Tibial artery (tissue), 4 donors: ENCODE measurements around the gene EPHA2.

Experiments
- DNase-seq, 2 donors: peaks; one replicate each; pipeline ENCODE4 v3.0.0-alpha.2; 2019
- H3K27ac ChIP-seq, 2 donors: fragments of 200-600 bp; sonication (generic) in 1 of 2; 1 replicate in 1 of 2; 2 replicates in 1 of 2; pipeline ENCODE4 v1.5.1; 2018 to 2019; ENCODE audit warnings: mild to moderate bottlenecking in 1 of 2
- H3K27me3 ChIP-seq, 2 donors: fragments of 200-600 bp; sonication (generic) in 1 of 2; one replicate each; pipeline versions ENCODE4 v1.5.1 to v1.6.0; 2016 to 2019
- H3K36me3 ChIP-seq, 3 donors: fragments of 200-600 bp; sonication (generic) in 2 of 3; one replicate each; pipeline ENCODE4 v1.5.1; 2016 to 2019; ENCODE audit warnings: mild to moderate bottlenecking in 2 of 3
- H3K4me1 ChIP-seq, 4 donors: fragments of 200-600 bp; sonication (generic) in 2 of 4; 1 replicate in 3 of 4; 2 replicates in 1 of 4; pipeline ENCODE4 v1.5.1; 2016 to 2019
- H3K4me3 ChIP-seq, 2 donors: fragments of 200-600 bp; sonication (generic) in 1 of 2; 1 replicate in 1 of 2; 2 replicates in 1 of 2; pipeline ENCODE4 v1.5.1; 2018 to 2019; ENCODE audit warnings: mild to moderate bottlenecking in 2 of 2
- H3K9me3 ChIP-seq, 3 donors: fragments of 200-600 bp; sonication (generic) in 1 of 3; one replicate each; pipeline ENCODE4 v1.5.1; 2016 to 2019
- CTCF ChIP-seq, 2 experiments: fragments of 200-600 bp in 1 of 2; fragments of 450-650 bp in 1 of 2; IDR thresholded peaks; one replicate each; pipeline ENCODE4 v1.5.1; 2017 to 2019; ENCODE audit warnings: antibody characterized with exemption in 2 of 2, mild to moderate bottlenecking in 1 of 2, moderate library complexity in 1 of 2
- intact Hi-C: fragments of 100-400 bp; cut with DNase I; formaldehyde crosslinking; loops from one replicate; pipeline ENCODE4 v1.15.0; 2023; ENCODE audit warnings: low total_unique reads

EPHA2 gene

GRCh38 chr1:16127676-16128337, 28.1 kb downstream of the EPHA2 start:
- intact Hi-C loops, result no loop called here
- Histone ChIP-seq H3K27me3 (no peaks in the 10 kb centered on the region), H3K36me3 (peaks cover 17 to 88% (median 56%) of the 10 kb centered on the region in 3 donors), H3K4me1 (peaks cover 0 to 21% (median 14%) of the 10 kb centered on the region in 4 donors), H3K9me3 (no peaks in the 10 kb centered on the region), H3K27ac (peak overlapping the region; percentile 11 to 48), H3K4me3 (no peak overlapping the region)
- no peak for DNase-seq
- no peak for TF ChIP-seq CTCF (IDR thresholded peaks at IDR 0.05)

- Histone ChIP-seq H3K27ac (peak overlapping the region; percentile 11 to 48), H3K36me3 (peaks cover 11 to 79% (median 48%) of the 10 kb centered on the region in 3 donors), H3K27me3 (no peaks in the 10 kb centered on the region), H3K4me3 (no peak overlapping the region), H3K4me1 (peaks cover 0 to 21% (median 14%) of the 10 kb centered on the region in 4 donors), H3K9me3 (no peaks in the 10 kb centered on the region)
- intact Hi-C loops, result no loop called here
- no peak for DNase-seq
- TF ChIP-seq CTCF (IDR thresholded peaks at IDR 0.05), result no peak
These were observed 28.9 kb downstream of the EPHA2 start for GRCh38 chr1:16126743-16127515.

- H3K4me3 ChIP-seq, result no peak overlapping the region
- H3K4me1 ChIP-seq, result peaks cover 0 to 21% (median 14%) of the 10 kb centered on the region in 4 donors
- intact Hi-C loops, result no loop called here
- H3K9me3 ChIP-seq, result no peaks in the 10 kb centered on the region
- TF ChIP-seq CTCF (IDR thresholded peaks at IDR 0.05), result no peak
- no peak for DNase-seq
- no peaks in the 10 kb centered on the region for H3K27me3 ChIP-seq
- H3K27ac ChIP-seq, result no peak overlapping the region
- peaks cover 3 to 71% (median 40%) of the 10 kb centered on the region in 3 donors for H3K36me3 ChIP-seq
These were observed 29.7 kb downstream of the EPHA2 start for GRCh38 chr1:16126160-16126559.

- H3K36me3 ChIP-seq, result peaks cover 3 to 65% (median 34%) of the 10 kb centered on the region in 3 donors
- no peak overlapping the region for H3K27ac ChIP-seq
- H3K27me3 ChIP-seq, result no peaks in the 10 kb centered on the region
- no peak for DNase-seq
- H3K9me3 ChIP-seq, result no peaks in the 10 kb centered on the region
- TF ChIP-seq CTCF (IDR thresholded peaks at IDR 0.05), result no peak
- peaks cover 0 to 21% (median 14%) of the 10 kb centered on the region in 4 donors for H3K4me1 ChIP-seq
- intact Hi-C loops, result no loop called here
- no peak overlapping the region for H3K4me3 ChIP-seq
These were observed 30.4 kb downstream of the EPHA2 start for GRCh38 chr1:16125483-16125882.

- intact Hi-C loops, result no loop called here
These were observed 30.8 kb downstream of the EPHA2 start for GRCh38 chr1:16125088-16125470.

More at GRCh38 chr1:16125088-16125470, 30.8 kb downstream of the EPHA2 start:
- H3K27me3 ChIP-seq, result no peaks in the 10 kb centered on the region
- TF ChIP-seq CTCF (IDR thresholded peaks at IDR 0.05), result no peak
- peaks cover 0 to 21% (median 14%) of the 10 kb centered on the region in 4 donors for H3K4me1 ChIP-seq
- no peak for DNase-seq
- no peaks in the 10 kb centered on the region for H3K9me3 ChIP-seq
- no peak overlapping the region for H3K4me3 ChIP-seq
- peaks cover 3 to 61% (median 30%) of the 10 kb centered on the region in 3 donors for H3K36me3 ChIP-seq
- no peak overlapping the region for H3K27ac ChIP-seq
